Activated CD4-positive, alpha-beta T cell treated with anti-CD3 and anti-CD28 coated beads for 4 hours (primary cell): ENCODE data around the gene FGD2.

Experiments used
- DNase-seq, 2 donors: peaks; one replicate each; pipeline ENCODE4 v3.0.0-alpha.2; 2020

The FGD2 gene

GRCh38 chr6:36998723-36999038 is 6.8 kb upstream of the FGD2 start:
- DNase-seq: no peak

- DNase-seq: no peak
Measured at GRCh38 chr6:36999061-36999750, 6.2 kb upstream of the FGD2 start.

GRCh38 chr6:36999751-37000125 is 5.7 kb upstream of the FGD2 start:
- DNase-seq: no peak

- no peak for DNase-seq
Measured at GRCh38 chr6:37004044-37004980, 1.1 kb upstream of the FGD2 start.

- no peak for DNase-seq
Measured at GRCh38 chr6:37005827-37006567, 542 bp downstream of the FGD2 start.

GRCh38 chr6:37006793-37007339 is 1.4 kb downstream of the FGD2 start:
- no peak for DNase-seq

- no peak for DNase-seq
Measured at GRCh38 chr6:37007340-37008043, 2.0 kb downstream of the FGD2 start.

- no peak for DNase-seq
Measured at GRCh38 chr6:37008484-37009465, 3.3 kb downstream of the FGD2 start.

- DNase-seq: no peak
Measured at GRCh38 chr6:37010402-37010892, 5.0 kb downstream of the FGD2 start.

- DNase-seq: no peak
Measured at GRCh38 chr6:37011656-37012378, 6.4 kb downstream of the FGD2 start.

GRCh38 chr6:37013516-37014491 is 8.3 kb downstream of the FGD2 start:
- DNase-seq: no peak

- no peak for DNase-seq
Measured at GRCh38 chr6:37014667-37015066, 9.2 kb downstream of the FGD2 start.

GRCh38 chr6:37015532-37015931 is 10.1 kb downstream of the FGD2 start:
- DNase-seq: no peak

- no peak for DNase-seq
Measured at GRCh38 chr6:37016995-37017394, 11.5 kb downstream of the FGD2 start.

GRCh38 chr6:37017606-37018197 is 12.2 kb downstream of the FGD2 start:
- no peak for DNase-seq

GRCh38 chr6:37018198-37019064 is 13.0 kb downstream of the FGD2 start:
- DNase-seq: peak; percentile 85 to 89

- DNase-seq: no peak
Measured at GRCh38 chr6:37019065-37019450, 13.6 kb downstream of the FGD2 start.

GRCh38 chr6:37020381-37020780 is 14.9 kb downstream of the FGD2 start:
- no peak for DNase-seq
